Cerebellar cortex (tissue), 1 donor: ENCODE results near the gene MYO9A.
"Not testable (repeated sequence)": the region's sequence is repeated elsewhere in the genome, so short reads cannot be mapped to it uniquely, and the experiment has no call there.

Source experiments
- DNase-seq: peaks from one replicate; pipeline ENCODE4 v3.0.0-alpha.2; 2015; ENCODE audit warnings: low spot score

Gene MYO9A

GRCh38 chr15:72042865-72043264, 75.1 kb downstream of the MYO9A start:
- DNase-seq: no peak

GRCh38 chr15:72042054-72042453, 75.9 kb downstream of the MYO9A start:
- no peak for DNase-seq

DNA sequence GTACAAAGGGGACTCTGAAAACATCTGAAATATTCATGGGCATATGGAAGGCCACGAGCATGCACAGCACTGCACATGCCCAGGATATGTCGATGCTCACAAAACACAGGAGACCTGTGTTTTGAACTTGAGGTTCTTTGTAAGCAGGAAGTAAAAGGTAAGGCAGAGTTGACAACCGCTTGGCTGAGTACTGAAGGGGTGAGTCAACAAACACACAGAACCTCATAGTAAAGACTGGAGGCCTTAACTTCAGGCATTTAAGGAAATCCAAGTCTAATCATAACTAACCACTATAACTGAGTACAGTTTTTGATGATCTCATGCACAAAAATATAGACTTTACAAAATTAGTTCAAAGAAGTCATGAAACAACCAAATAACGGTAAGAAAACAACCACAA, 80.6 kb downstream of the MYO9A start:
- no peak for DNase-seq

DNA sequence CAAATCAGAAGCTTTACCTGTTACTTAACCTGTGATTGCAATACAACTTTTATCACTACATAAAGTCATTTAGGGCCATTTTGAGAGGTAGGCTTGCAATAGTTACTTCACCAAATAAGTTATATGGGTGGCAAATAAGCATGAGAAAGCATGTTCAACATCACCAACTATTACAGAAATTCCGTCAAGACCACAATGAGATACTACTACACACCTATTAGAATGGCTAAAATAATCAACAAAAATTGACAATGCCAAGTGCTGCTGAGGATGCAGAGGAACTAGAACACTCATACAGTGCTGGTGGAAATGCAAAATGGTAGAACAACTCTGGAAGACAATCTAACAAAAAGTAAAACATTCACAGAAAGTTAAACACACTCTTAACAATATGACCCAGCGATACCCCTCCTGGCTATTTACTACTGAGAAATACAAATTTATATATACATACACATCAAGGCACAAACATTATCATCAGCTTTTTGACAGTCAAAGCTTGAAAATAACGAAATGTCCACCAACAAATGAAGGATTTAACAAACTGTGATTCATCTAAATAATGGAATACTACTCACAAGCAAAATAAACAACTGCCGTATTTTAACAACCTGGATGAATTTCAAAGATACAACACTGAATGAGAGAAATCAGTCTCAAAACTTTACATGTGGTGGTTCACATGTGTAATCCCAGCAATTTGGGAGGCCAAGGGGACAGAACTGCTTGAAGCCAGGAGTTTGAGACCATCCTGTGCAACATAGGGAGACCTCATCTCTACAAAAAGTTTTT, 82.9 kb downstream of the MYO9A start:
- DNase-seq: no peak

GRCh38 chr15:72034351-72034750, 83.6 kb downstream of the MYO9A start:
- DNase-seq: no peak

DNA sequence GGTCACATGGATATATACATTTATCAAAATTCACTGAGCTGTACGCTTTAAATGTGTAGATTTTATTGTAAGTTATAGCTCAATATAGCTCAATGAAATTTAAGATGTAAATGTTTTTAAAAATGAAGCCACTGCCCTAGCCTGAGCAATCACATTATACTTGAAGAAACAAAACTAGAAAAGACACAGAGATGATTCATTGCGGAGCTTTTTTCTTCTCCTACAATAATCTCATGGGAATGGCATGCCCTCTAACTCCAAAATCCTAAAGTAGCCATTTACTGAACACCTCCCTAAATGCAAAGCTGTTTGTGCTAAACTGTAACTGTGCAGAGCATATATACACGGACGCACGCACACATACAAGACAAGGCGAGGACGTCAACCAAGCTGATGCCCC, 84.2 kb downstream of the MYO9A start:
- DNase-seq: no peak

DNA sequence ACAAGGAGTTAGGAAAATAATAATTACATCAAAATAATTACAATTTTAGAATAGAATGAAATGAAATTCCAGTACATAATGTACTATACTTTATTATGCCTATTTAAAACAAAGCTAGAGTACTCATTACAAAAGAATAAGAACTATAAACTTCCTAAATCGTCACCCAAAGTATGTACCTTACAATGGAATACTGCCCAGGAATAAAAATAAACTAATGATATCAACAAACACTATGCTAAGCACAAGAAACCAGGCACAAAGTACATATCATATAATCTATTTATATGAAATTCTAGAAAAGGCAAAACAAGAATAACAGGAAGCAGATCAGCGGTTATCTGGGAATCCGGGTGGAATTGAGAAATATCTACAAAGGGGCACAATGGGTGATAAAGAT, 84.7 kb downstream of the MYO9A start:
- no peak for DNase-seq

GRCh38 chr15:72021604-72022003, 96.3 kb downstream of the MYO9A start:
- DNase-seq: no peak

- no peak for DNase-seq
Measured at GRCh38 chr15:72020799-72021198, 97.2 kb downstream of the MYO9A start.

- not testable (repeated sequence) for DNase-seq
Measured at GRCh38 chr15:72014555-72014954, 103.4 kb downstream of the MYO9A start.

- no peak for DNase-seq
Measured at GRCh38 chr15:72013703-72014102, 104.2 kb downstream of the MYO9A start.

- no peak for DNase-seq
Measured at GRCh38 chr15:72011302-72011942, 106.5 kb downstream of the MYO9A start.

DNA sequence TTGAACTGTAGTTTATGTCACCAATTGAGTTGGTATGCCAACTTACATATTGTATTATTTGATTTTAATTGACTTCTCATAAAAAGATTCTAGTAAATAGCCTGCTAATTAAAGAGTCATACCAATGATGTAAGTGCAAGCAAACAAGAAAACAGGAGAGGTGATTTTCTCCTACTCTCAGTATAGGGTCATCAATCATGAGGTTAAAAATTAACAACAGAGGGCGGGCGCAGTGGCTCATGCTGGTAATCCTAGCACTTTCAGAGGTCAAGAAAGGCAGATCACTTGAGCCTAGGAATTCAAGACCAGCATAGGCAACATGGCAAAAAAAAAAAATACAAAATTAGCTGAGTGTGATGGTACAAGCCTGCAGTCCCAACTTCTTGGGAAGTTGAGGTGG, 108.7 kb downstream of the MYO9A start:
- DNase-seq: no peak

GRCh38 chr15:72006382-72006781, 111.6 kb downstream of the MYO9A start:
- no peak for DNase-seq

DNA sequence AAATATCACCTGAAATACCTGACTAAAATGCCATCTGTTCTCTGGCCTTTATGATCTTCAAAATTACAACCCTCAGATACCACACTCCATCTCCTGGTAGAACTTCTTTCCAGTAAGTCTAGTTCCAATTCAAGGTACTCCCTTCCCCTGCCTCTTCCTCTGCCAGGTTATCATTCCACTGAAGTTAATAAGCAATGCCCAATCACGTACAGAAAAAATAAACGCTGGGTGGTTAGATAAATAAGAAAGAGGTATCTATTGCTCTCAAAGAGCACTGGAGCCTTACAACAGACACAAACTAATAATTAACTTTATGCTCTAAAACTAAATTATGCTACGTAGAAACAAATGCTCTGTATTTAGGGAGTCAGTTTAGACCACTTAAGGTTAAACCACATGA, 112.5 kb downstream of the MYO9A start:
- no peak for DNase-seq

DNA sequence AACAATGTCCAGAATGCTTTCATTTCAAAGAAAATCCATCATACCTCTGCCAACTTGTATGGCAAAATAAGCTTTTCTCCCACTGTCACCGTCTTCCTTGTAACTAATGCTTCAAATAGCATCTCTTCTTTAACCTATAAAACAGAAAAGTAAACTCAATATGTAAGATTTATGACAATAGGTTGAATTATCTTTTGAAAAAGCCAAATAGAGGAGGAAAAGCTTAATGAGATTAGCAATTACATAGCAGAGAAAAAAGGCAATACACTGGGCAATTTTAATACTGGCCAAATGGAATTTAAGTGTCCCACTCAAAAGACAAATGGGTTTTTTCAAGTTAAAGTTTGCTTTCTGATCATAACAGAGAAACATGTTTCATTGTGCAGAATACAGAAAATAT, 118.1 kb downstream of the MYO9A start:
- no peak for DNase-seq

GRCh38 chr15:71998717-71999116, 119.2 kb downstream of the MYO9A start:
- not testable (repeated sequence) for DNase-seq

DNA sequence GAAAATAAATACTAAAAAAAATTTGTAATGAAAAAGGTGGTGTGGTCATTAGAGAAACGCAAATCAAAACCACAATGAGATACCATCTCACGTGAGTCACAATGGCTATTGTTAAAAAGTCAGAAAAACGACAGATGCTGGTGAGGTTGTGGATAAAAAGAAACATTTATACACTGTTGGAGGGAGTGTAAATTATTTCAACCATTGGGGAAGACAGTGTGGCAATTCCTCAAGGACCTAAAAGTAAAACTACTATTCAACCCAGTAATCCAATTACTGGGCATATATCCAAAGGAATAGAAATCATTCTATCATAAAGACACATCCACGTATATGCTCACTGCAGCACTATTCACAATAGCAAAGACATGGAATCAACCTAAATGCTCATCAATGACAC, 120.3 kb downstream of the MYO9A start:
- no peak for DNase-seq

GRCh38 chr15:71975816-71976150, 142.2 kb downstream of the MYO9A start:
- no peak for DNase-seq

DNA sequence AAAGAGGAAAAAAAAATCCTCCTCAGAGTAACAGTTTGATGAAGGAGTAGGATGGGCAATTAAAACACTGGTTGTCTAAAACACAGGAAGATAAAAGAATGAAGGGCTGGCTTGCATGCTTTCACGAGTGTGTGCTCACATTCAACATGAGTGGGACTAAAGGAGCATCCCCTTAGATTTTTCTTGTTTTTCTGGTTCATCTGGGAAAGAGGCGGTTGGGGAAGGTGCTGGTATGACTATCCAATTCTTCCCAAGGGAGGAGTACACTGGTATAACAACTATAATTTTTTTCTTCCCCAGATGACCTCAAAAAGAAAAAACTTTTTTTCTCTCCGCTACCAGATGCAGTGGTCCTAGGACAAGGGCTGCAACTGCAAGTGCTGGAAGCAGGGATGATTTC, 143.7 kb downstream of the MYO9A start:
- DNase-seq: no peak

DNA sequence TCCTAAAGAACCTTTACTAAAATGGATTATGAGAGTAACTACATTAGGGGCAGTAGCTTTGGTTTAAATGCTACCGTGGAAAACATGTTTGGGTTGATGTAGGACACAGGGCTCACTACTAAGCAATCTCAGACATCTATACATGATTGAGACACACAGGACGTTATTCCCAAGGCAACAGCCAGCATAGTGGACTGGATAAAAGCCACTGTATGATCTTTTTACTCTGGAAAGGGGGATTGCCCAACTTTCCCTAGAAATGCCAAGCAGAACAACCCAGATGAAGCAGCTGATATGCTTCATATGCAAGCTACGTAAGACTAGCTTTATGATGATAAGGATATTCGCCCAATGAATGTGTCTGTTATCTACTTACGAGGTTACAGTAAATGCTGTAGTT, 144.6 kb downstream of the MYO9A start:
- DNase-seq: no peak

- DNase-seq: no peak
Measured at GRCh38 chr15:71971905-71972304, 146.0 kb downstream of the MYO9A start.

- DNase-seq: no peak
Measured at GRCh38 chr15:71970435-71970834, 147.5 kb downstream of the MYO9A start.

- no peak for DNase-seq
Measured at GRCh38 chr15:71962537-71962936, 155.4 kb downstream of the MYO9A start.
